GM06990 (cell line): ENCODE measurements around the gene HORMAD2.

Experiments used
- DNase-seq: peaks from one replicate; pipeline ENCODE4 v3.0.0-alpha.2; 2011; ENCODE audit not compliant: insufficient read length; ENCODE audit errors: extremely low read depth
- H3K27me3 ChIP-seq: replicated peaks from 2 replicates; pipeline ENCODE4 v1.6.0; 2011; ENCODE audit warnings: low read length; ENCODE audit not compliant: control insufficient read depth, insufficient read depth
- H3K36me3 ChIP-seq: 2 replicates; pipeline ENCODE4 v1.5.1; 2011; ENCODE audit warnings: low read length; ENCODE audit not compliant: control insufficient read depth, insufficient read depth
- H3K4me3 ChIP-seq: replicated peaks from 2 replicates; pipeline ENCODE4 v1.5.1; 2011; ENCODE audit warnings: low read depth, mild to moderate bottlenecking, control low read depth, low read length
- TF ChIP-seq, protein P1 (sequence below): IDR thresholded peaks from 2 replicates; pipeline ENCODE4 v1.5.1; 2011; ENCODE audit warnings: low read length, control low read depth, mild to moderate bottlenecking, inconsistent platforms; ENCODE audit not compliant: insufficient read depth, poor library complexity, severe bottlenecking

HORMAD2 gene

GRCh38 chr22:30113494-30113893 is 33.2 kb downstream of the HORMAD2 start:
- H3K27me3 ChIP-seq, result no peaks in the 10 kb centered on the region
- TF ChIP-seq, protein P1, sequence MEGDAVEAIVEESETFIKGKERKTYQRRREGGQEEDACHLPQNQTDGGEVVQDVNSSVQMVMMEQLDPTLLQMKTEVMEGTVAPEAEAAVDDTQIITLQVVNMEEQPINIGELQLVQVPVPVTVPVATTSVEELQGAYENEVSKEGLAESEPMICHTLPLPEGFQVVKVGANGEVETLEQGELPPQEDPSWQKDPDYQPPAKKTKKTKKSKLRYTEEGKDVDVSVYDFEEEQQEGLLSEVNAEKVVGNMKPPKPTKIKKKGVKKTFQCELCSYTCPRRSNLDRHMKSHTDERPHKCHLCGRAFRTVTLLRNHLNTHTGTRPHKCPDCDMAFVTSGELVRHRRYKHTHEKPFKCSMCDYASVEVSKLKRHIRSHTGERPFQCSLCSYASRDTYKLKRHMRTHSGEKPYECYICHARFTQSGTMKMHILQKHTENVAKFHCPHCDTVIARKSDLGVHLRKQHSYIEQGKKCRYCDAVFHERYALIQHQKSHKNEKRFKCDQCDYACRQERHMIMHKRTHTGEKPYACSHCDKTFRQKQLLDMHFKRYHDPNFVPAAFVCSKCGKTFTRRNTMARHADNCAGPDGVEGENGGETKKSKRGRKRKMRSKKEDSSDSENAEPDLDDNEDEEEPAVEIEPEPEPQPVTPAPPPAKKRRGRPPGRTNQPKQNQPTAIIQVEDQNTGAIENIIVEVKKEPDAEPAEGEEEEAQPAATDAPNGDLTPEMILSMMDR, result no peak
- DNase-seq, result no peak
- no peaks in the 10 kb centered on the region for H3K36me3 ChIP-seq
- no peak overlapping the region for H3K4me3 ChIP-seq

DNA sequence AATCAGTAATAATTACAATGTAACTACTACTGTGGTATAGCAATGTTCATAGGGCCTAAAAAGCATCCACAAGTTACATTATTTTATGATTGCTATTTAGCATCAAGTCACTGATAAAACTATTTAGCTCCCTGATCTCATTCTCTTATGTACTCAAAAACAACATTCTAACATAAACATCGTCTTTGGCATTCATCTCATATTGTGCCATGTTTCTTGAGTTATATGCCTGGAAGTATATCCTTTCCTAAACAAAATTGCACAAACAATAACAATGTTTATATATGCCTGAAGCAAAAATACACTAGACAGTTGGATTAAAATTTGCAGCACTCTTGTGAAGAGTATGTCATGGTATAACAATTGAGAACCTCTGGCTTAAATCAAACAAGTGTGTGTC is 34.1 kb downstream of the HORMAD2 start:
- H3K4me3 ChIP-seq, result no peak overlapping the region
- no peaks in the 10 kb centered on the region for H3K36me3 ChIP-seq
- TF ChIP-seq, protein P1, result no peak
- no peaks in the 10 kb centered on the region for H3K27me3 ChIP-seq
- DNase-seq, result no peak

DNA sequence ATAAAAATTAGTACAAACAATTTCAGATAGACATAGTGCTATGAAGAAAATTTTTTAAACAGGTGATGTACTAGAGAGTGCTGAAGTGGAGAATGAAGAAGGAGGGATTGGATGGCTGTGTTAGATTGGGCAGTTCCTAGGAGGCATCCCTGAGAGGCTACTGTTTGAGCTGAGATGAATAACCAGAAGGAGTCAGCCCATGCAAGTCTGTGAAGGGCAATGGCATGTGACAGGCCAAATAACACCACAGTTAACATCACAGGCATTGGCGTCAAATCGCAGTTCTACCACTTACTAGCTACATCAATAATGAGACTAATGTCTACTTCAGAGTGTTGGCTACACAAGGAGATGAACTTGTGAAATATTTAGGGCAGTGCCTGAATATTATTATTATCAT is 35.4 kb downstream of the HORMAD2 start:
- Histone ChIP-seq H3K4me3 (no peak overlapping the region), H3K36me3 (no peaks in the 10 kb centered on the region), H3K27me3 (no peaks in the 10 kb centered on the region)
- no peak for DNase-seq
- TF ChIP-seq, protein P1, result no peak

DNA sequence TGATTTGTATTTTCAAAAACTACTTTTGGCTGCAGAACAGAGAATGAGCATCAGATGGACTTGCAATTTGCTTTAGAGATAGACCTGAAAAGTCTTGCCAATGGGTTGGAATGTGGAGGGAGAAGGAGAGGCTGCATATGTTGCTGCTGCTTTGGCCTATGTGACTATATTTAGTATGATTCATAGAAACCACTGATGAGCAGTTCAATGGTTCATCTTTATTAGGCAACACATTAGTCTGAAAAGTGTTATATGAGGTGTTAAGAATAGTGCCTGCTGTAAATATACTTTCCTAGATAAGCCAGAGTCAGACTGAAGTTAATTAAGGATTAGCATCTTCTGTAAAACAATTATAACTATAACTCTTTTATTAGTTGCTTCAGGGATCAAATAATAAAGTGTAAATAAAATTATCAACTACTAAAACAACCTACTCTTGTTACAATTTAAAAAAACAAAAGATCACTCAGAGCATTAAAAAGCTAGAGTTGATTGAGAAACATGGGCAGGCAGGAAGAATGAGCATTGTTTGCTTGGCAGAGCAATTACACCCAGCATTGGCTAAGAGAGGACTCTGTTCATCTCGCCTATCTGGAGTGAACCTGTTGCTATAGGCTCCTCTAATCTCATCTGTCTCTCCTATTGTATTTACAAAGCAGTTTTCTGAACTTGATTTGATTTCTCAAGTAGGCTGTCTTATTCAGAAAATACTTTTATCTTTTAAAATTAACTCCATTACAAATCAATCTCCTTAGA is 36.3 kb downstream of the HORMAD2 start:
- no peak for DNase-seq
- TF ChIP-seq, protein P1, result no peak
- no peak overlapping the region for H3K4me3 ChIP-seq
- H3K27me3 ChIP-seq, result no peaks in the 10 kb centered on the region
- no peaks in the 10 kb centered on the region for H3K36me3 ChIP-seq

- TF ChIP-seq, protein P1, result no peak
- H3K4me3 ChIP-seq, result no peak overlapping the region
- no peak for DNase-seq
- H3K36me3 ChIP-seq, result no peaks in the 10 kb centered on the region
- H3K27me3 ChIP-seq, result no peaks in the 10 kb centered on the region
These were observed 37.0 kb downstream of the HORMAD2 start for GRCh38 chr22:30117256-30117655.
